ENCODE data around the gene BCL6. TPM values are rescaled to one million over a fixed set of nuclear protein-coding genes. Genes with fewer than 3 reads are reported as not detected.
"Not testable (repeated sequence)": the region's sequence is repeated elsewhere in the genome, so short reads cannot be mapped to it uniquely, and the experiment has no call there.

The BCL6 gene
- total RNA-seq, 2 experiments from 2014 or later, result 76.6 to 79.6 TPM

GRCh38 chr3:187684444-187684843 lies 60.8 kb downstream of the BCL6 start:
- H3K27me3 Mint-ChIP-seq, result peaks cover 42% of the 10 kb centered on the region
- POLR2A ChIA-PET, result no interaction called here

GRCh38 chr3:187681756-187682155 lies 63.5 kb downstream of the BCL6 start:
- intact Hi-C loops (cut with DNase I, micrococcal nuclease); H3K9me3 Mint-ChIP-seq; H3K4me1 Mint-ChIP-seq (ENCODE audit: low read depth); H3K36me3 Mint-ChIP-seq (ENCODE audit: low read depth); DNase-seq; H3K27ac ChIP-seq (ENCODE audit: low read depth in 1 of 2, low read length in 2 of 2); POLR2A ChIA-PET; H3K4me1 ChIP-seq (ENCODE audit: insufficient read depth, low read length); H3K4me3 Mint-ChIP-seq; H3K27me3 ChIP-seq (ENCODE audit: control insufficient read depth in 1 of 2, insufficient read depth in 2 of 2, low read length in 2 of 2); H3K36me3 ChIP-seq (ENCODE audit: insufficient read depth, low read length); H3K4me3 ChIP-seq (ENCODE audit: low read length); H3K27ac Mint-ChIP-seq; ATAC-seq (ENCODE audit: poor library complexity): not testable (repeated sequence)
- peaks cover 0 to 11% of the 10 kb centered on the region in 2 experiments for H3K9me3 ChIP-seq (ENCODE audit: control insufficient read depth in 1 of 2, insufficient read depth in 1 of 2, low read length in 2 of 2)
- peaks cover 56% of the 10 kb centered on the region for H3K27me3 Mint-ChIP-seq
- CTCF ChIA-PET, result interaction anchor here (1.6 to 1.8 kb wide), 2 partner anchors 32 to 363 kb away, joined by 3 to 5 read pairs; no protein-coding TSS in a partner anchor

More at GRCh38 chr3:187684444-187684843, 60.8 kb downstream of the BCL6 start:
- Histone ChIP-seq H3K9me3 (ENCODE audit: control insufficient read depth in 1 of 2, insufficient read depth in 1 of 2, low read length in 2 of 2) (peaks cover 4 to 15% of the 10 kb centered on the region in 2 experiments), H3K27me3 (ENCODE audit: control insufficient read depth in 1 of 2, insufficient read depth in 2 of 2, low read length in 2 of 2) (peaks cover 6 to 16% of the 10 kb centered on the region in 2 experiments), H3K4me3 (ENCODE audit: low read length) (no peak overlapping the region), H3K27ac (ENCODE audit: low read depth in 1 of 2, low read length in 2 of 2) (no peak overlapping the region), H3K4me1 (ENCODE audit: insufficient read depth, low read length) (no peaks in the 10 kb centered on the region), H3K36me3 (ENCODE audit: insufficient read depth, low read length) (no peaks in the 10 kb centered on the region)
- no peak for TF ChIP-seq CTCF (IDR thresholded peaks at IDR 0.05)
- Mint-ChIP-seq H3K4me3 (no peak overlapping the region), H3K9me3 (no peaks in the 10 kb centered on the region), H3K4me1 (ENCODE audit: low read depth) (no peaks in the 10 kb centered on the region), H3K36me3 (ENCODE audit: low read depth) (no peaks in the 10 kb centered on the region), H3K27ac (no peak overlapping the region)
- ATAC-seq (ENCODE audit: poor library complexity), result no peak
- CTCF ChIA-PET, result interaction anchor here (0.7 kb wide), 1 partner anchor 366 kb away, joined by 3 read pairs; no protein-coding TSS in a partner anchor
- intact Hi-C loops (cut with DNase I, micrococcal nuclease), result no loop called here
- no peak for DNase-seq

- CTCF ChIA-PET, result interaction anchor here (0.6 to 3.1 kb wide), 14 partner anchors 9 to 1464 kb away, joined by 3 to 75 read pairs (median 4); no protein-coding TSS in a partner anchor
- Histone ChIP-seq H3K4me1 (ENCODE audit: insufficient read depth, low read length) (no peaks in the 10 kb centered on the region), H3K9me3 (ENCODE audit: control insufficient read depth in 1 of 2, insufficient read depth in 1 of 2, low read length in 2 of 2) (no peaks in the 10 kb centered on the region), H3K27ac (ENCODE audit: low read depth in 1 of 2, low read length in 2 of 2) (no peak overlapping the region), H3K36me3 (ENCODE audit: insufficient read depth, low read length) (no peaks in the 10 kb centered on the region), H3K27me3 (ENCODE audit: control insufficient read depth in 1 of 2, insufficient read depth in 2 of 2, low read length in 2 of 2) (peaks cover 5 to 6% of the 10 kb centered on the region in 2 experiments), H3K4me3 (ENCODE audit: low read length) (no peak overlapping the region)
- peak; percentile 39 to 76 (median 56) for DNase-seq
- Mint-ChIP-seq H3K9me3 (no peaks in the 10 kb centered on the region), H3K27me3 (peaks cover 62% of the 10 kb centered on the region), H3K4me3 (no peak overlapping the region), H3K27ac (no peak overlapping the region), H3K36me3 (ENCODE audit: low read depth) (no peaks in the 10 kb centered on the region), H3K4me1 (ENCODE audit: low read depth) (no peaks in the 10 kb centered on the region)
- intact Hi-C loops (cut with DNase I, micrococcal nuclease), result loop anchor here (1.0 to 10.0 kb wide), 4 partner anchors 361 to 835 kb away; partner anchors contain the start of gene ADIPOQ (in 1 of the 2)
- peak; percentile 94 for TF ChIP-seq CTCF (IDR thresholded peaks at IDR 0.05)
- POLR2A ChIA-PET, result interaction anchor here (1.0 kb wide), 1 partner anchor 360 kb away, joined by 11 read pairs; no protein-coding TSS in a partner anchor
- no peak for ATAC-seq (ENCODE audit: poor library complexity)
These were observed 65.5 kb downstream of the BCL6 start for GRCh38 chr3:187679638-187680396.
